Stimulated activated CD4-positive, alpha-beta T cell treated with anti-CD3 and anti-CD28 coated beads, Interleukin-1b, Interleukin-23, amount 100 ng/mL, for 24 hours (primary cell): ENCODE measurements around the gene NWD2.

ENCODE experiments used
- DNase-seq, 4 experiments: peaks; one replicate each; pipeline ENCODE4 v3.0.0-alpha.2; 2020; ENCODE audit warnings: low read depth in 4 of 4, low spot score in 1 of 4

NWD2 gene

GRCh38 chr4:37465296-37465695, 220.8 kb downstream of the NWD2 start:
- DNase-seq: no peak

- no peak for DNase-seq
These were observed 221.3 kb downstream of the NWD2 start for GRCh38 chr4:37465845-37466244.

GRCh38 chr4:37467223-37467622, 222.7 kb downstream of the NWD2 start:
- no peak for DNase-seq

GRCh38 chr4:37467824-37468223, 223.3 kb downstream of the NWD2 start:
- no peak for DNase-seq

DNA sequence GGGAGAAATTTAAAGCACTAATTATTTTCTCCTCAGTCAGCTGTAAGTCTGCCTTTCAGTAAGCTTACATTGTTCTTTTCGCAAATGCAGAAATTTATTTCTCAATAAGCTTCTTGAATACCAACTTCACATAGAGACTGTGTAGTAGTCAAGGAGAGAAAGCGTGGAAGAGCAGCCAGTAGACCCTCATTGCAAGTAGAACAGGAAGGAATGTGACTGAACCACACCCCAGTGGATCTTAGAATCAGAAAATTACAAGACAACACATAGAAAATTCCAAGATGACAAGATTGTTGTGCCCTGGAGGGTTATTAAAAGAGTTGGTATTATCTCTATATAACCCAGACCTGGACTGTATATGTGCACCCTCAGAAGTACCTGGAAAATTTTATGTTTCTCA, 224.7 kb downstream of the NWD2 start:
- no peak for DNase-seq

GRCh38 chr4:37470245-37470644, 225.7 kb downstream of the NWD2 start:
- no peak for DNase-seq

GRCh38 chr4:37471093-37471492, 226.6 kb downstream of the NWD2 start:
- no peak for DNase-seq

DNA sequence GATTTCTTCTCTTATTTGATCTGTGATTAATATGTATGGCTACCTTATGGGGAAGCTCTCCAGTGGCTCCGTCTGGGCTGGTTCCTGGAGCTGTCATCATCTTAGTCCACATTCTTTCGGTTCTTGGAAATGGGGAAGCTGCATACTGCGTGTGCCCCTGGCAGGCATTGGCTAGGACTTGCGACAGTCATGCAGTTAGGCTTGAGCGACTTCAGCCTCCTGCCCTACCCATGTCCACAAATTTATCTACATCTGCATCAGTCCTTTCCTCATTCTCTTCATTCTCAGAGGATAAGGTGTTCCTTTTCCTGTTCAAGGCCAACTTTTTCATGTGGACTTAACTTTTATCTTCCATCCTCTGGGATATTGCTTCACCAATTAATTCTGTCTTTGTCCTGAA, 227.4 kb downstream of the NWD2 start:
- no peak for DNase-seq

DNA sequence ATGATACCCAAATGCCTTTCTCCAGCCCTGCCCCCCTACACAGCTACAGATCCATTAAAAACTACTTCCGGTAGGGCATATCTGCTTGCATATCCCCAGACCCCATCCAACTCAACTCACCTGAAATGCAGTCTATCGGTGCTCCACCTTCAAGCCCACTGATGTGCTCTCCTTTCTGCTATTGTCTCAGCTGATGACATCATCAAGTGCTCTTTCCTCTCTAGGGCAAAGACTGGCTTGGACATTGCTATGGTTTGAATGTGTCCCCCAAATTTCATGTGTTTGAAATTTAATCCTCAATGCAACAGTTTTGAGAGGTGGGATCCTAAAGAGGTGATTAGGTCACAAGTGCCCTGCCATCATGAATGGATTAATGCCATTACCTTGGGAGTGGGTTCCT, 229.3 kb downstream of the NWD2 start:
- no peak for DNase-seq

GRCh38 chr4:37475087-37475486, 230.5 kb downstream of the NWD2 start:
- no peak for DNase-seq

DNA sequence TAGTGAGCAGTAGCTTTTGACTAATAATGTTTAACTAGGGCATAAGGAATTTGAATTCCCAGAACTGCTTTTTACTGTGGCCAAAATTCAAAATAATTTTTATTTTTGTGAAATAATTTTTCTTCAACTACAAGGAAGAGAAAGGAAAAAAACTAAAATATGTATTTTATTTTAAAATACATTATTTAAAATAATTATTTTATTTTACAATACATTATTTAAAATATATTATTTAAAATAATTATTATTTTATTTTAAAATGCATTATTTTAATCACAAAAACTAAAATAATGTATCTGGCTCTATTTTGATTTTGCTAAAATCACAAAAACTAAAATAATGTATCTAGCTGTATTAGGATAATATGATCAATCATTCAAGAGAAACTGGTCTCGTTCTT, 231.2 kb downstream of the NWD2 start:
- no peak for DNase-seq

DNA sequence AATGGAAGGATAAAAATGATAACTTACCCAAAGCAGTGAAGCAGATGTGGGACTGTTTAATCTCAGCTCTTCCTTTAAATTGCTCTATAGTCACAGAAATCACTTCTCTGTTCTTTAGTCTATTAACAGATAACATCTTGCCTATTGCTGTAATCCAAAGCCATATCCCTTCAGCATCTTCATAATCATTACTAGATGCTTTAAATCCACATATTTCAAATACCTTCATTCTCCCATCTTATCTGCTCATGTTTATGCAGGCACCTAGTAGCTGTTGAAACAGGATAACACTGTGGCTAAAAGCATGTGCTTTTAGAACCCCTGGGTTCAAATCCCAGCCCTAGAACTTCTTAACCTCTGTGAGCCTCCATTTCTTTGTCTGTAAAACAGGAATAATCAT, 231.7 kb downstream of the NWD2 start:
- DNase-seq: no peak

DNA sequence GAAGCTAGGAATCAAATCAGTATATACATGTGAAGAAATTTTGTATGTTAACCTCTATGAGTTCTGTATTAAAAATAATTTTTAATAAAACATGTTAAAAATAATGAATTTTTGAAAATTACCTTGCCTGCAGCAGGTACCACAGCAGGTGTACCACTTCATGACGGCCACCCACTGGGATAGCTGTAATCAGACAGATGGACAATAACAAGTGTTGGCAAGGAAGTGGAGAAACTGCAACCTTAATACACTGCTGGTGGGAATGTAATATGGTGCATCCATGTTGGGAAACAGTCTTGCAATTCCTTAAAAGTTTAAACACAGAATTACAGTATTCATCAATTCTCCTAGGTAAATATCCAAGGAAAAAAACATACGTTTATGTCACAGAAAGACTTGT, 232.1 kb downstream of the NWD2 start:
- no peak for DNase-seq

GRCh38 chr4:37477126-37477525, 232.6 kb downstream of the NWD2 start:
- DNase-seq: no peak

DNA sequence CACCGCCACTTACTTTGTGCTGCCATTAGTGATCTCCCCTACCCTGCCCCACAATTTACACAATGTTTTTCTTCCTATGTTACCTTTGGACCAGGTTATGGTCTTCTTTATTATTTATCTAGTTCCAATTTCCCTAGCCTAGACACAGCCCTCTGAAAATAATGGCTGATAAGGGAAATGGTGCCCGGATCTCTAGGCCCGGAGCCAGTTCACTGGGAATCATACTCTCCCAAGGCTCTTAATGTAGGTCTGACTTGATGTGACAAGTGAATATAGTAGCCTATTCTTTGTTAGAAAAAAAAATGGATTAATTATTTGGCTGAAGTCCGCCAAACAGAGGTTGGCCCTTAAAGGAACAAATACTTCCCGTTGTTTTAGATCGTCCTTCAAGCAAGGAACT, 233.6 kb downstream of the NWD2 start:
- DNase-seq: no peak

DNA sequence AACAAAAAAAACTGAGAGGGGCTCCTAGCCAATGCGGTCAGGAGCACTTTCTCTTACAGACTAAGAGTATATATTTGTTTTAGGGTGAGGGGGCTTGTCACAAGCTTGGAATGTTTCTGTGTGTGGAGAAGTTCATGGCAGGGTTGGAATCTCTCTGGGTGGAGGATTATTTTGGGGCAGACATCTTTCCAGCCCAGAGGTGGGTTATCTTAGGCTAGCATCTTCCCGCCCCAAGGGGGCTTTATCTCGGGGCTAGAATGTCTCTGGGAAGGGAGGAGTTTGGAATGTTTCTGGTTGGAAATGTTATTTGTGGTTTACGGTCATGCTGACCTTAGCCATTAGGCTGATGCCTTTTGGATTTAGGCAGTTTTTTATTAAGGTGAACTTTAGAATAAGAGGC, 236.0 kb downstream of the NWD2 start:
- DNase-seq: no peak

DNA sequence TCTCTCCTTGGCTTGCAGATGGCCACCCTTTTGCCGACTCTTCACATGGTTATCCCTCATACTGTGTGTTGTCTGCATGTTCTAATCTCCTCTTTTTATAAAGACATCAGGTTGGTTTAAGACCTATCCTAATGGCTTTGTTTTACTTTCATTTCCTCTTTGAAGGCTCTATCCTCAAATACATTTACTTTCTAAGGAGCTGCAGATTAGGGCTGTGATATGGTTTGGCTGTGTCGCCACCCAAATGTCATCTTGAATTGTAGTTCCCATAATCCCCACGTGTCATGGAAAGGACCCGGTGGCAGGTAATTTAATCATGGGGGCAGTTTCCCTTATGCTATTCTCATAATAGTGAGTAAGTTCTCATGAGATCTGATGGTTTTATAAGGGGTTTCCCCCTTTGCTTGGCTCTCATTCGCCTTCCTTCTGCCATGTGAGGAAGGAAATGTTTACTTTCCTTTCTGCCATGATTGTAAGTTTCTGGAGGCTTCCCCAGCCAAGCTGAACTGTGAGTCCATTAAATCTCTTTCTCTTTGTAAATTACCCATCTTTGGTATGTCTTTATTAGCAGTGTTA, 237.1 kb downstream of the NWD2 start:
- peak in 1 of 4 experiments; percentile 3 for DNase-seq

- no peak for DNase-seq
These were observed 237.8 kb downstream of the NWD2 start for GRCh38 chr4:37482236-37482913.

- no peak for DNase-seq
These were observed 239.1 kb downstream of the NWD2 start for GRCh38 chr4:37483610-37484009.

- no peak for DNase-seq
These were observed 241.6 kb downstream of the NWD2 start for GRCh38 chr4:37486166-37486565.

DNA sequence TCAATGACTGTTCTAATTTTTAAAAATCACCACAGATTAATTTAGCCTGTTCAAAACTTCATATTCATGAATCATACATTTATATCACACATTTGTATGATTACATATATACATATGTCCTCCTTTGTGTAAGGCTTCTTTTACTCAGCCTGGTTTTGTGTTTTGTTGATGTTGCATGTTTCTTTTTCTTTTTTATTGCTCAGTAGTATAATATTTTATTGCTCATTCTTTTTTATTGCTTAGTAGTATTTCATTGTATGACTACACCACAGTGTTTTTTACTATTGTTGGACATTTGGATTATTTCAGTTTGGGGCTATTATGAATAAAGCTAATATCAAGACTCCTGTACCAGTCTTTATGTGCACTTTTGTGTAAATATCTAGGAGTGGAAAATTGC, 243.1 kb downstream of the NWD2 start:
- no peak for DNase-seq

DNA sequence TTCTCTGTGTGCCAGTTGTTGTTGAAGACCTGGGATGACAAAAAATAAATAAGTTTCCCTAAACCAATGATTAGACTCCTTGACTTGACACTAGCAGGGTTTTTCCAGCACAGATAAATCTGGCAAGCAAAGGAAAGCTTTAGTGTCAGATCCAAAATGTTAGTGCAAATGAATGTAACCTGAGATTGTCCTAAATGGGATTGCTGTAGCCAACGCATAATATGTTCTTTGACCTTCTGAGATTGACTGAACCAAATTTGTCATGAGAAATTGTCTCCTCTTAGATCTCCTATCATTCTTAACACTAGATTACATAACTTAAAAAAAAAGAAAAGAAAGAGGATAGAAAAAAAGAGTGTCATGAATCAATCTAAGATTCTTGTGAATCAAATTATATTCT, 245.2 kb downstream of the NWD2 start:
- DNase-seq: no peak
